ENCODE data around the gene NSUN7. TPM values are rescaled to one million over a fixed set of nuclear protein-coding genes. Genes with fewer than 3 reads are reported as not detected.

Gene NSUN7
- total RNA-seq, 6 experiments from 2014 or later = 0.18 to 0.61 (median 0.36) TPM

DNA sequence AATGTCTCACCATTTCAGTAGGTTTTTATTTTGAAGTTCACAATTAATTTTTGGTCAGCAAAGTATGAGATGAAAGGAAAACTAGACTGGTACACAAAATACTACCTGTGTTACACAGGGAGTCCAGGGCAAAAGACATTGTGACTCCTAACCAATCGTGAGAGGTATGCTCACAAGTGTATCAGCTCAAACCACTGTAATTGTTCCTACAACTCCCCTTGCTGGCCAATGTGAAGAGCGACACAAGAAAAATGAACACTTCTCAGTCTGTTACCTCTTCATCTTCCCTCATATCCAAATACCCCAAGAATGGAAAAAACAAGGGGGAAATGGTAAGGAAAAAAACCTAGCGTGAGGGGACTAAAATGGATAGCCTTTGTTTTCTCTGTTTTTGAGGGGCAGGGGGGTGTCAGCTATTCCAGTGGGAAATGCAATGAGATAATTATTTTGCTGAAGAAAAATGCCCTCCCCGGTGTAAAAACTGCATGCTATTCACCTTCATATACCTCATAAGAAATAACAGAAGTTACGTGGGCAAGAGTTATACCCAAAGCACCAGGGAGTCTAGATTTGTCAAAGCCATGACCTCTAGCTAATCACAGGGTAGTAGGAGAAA, 30.6 kb upstream of the NSUN7 start:
- Histone ChIP-seq H3K4me3 (no peak overlapping the region), H3K9me3 (no peaks in the 10 kb centered on the region), H3K27ac (peak overlapping the region in 2 of 3 donors; percentile 44), H3K27me3 (no peaks in the 10 kb centered on the region), H3K4me1 (peaks cover 0 to 7% (median 0%) of the 10 kb centered on the region in 4 donors), H3K36me3 (no peaks in the 10 kb centered on the region)
- DNase-seq = no peak
- ATAC-seq = peak; percentile 90 to 98 (median 94)
- intact Hi-C loops (cut with DNase I) = no loop called here
- WGBS (ENCODE audit: insufficient coverage, low coverage, low lambda C conversion rate, missing lambda C conversion rate) = 21% methylated on average over 5 of the region's 5 CpGs
- TF ChIP-seq POLR2A (IDR thresholded peaks at IDR 0.05) = no peak
- TF ChIP-seq, protein P1, sequence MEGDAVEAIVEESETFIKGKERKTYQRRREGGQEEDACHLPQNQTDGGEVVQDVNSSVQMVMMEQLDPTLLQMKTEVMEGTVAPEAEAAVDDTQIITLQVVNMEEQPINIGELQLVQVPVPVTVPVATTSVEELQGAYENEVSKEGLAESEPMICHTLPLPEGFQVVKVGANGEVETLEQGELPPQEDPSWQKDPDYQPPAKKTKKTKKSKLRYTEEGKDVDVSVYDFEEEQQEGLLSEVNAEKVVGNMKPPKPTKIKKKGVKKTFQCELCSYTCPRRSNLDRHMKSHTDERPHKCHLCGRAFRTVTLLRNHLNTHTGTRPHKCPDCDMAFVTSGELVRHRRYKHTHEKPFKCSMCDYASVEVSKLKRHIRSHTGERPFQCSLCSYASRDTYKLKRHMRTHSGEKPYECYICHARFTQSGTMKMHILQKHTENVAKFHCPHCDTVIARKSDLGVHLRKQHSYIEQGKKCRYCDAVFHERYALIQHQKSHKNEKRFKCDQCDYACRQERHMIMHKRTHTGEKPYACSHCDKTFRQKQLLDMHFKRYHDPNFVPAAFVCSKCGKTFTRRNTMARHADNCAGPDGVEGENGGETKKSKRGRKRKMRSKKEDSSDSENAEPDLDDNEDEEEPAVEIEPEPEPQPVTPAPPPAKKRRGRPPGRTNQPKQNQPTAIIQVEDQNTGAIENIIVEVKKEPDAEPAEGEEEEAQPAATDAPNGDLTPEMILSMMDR (IDR thresholded peaks at IDR 0.05) = peak; percentile 54 to 80 (median 65)

DNA sequence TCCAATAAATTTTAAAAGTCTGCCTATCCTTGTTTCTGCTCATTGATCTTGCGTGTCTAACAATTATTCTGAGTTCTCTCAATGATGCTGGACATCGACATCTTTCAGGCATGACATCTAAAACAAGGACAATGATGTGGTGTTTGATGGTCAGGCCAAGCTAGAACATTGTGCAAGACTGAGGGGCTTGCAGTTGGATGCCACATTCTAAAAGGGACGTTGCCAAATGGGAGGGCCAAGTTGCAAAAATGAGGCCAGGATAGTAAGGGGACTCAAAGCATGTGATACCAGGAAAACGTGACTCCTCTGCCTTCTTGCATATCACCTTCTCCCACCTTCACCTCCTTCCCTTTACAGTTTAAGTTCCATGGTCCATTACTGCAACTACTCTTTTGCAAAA, 29.4 kb upstream of the NSUN7 start:
- TF ChIP-seq POLR2A (IDR thresholded peaks at IDR 0.05) = no peak
- TF ChIP-seq, protein P1 (IDR thresholded peaks at IDR 0.05) = no peak
- no peak overlapping the region for H3K27ac ChIP-seq
- intact Hi-C loops (cut with DNase I) = no loop called here
- H3K9me3 ChIP-seq = no peaks in the 10 kb centered on the region
- H3K4me1 ChIP-seq = peaks cover 0 to 7% (median 0%) of the 10 kb centered on the region in 4 donors
- H3K4me3 ChIP-seq = no peak overlapping the region
- ATAC-seq (no peak), DNase-seq (no peak)
- 55% methylated on average over 4 of the region's 4 CpGs for WGBS (ENCODE audit: insufficient coverage, low coverage, low lambda C conversion rate, missing lambda C conversion rate)
- no peaks in the 10 kb centered on the region for H3K27me3 ChIP-seq
- H3K36me3 ChIP-seq = no peaks in the 10 kb centered on the region

DNA sequence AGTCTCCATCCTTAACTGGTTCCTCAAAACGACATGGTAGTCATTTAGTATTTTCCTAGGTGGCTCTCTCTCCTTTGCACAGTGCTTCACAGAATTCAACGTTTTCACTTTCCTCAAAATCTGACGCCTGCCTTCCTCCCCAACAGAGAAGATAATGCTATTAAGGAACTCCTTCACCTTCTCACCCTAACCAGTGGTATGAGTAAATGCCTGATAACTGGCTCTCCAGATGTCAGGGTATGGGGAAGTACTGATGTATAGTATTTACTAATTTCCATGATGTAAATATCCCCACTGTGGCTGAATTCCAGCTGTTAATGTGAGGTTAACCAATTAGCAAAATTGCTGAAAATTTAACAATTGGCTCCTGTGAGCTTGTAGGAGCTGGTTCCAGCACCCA, 28.8 kb upstream of the NSUN7 start:
- WGBS (ENCODE audit: insufficient coverage, low coverage, low lambda C conversion rate, missing lambda C conversion rate) = 35% methylated on average over 3 of the region's 3 CpGs
- Histone ChIP-seq H3K27me3 (no peaks in the 10 kb centered on the region), H3K9me3 (no peaks in the 10 kb centered on the region), H3K4me3 (no peak overlapping the region), H3K4me1 (peaks cover 0 to 7% (median 0%) of the 10 kb centered on the region in 4 donors), H3K36me3 (no peaks in the 10 kb centered on the region), H3K27ac (no peak overlapping the region)
- TF ChIP-seq, protein P1 (IDR thresholded peaks at IDR 0.05) = no peak
- TF ChIP-seq POLR2A (IDR thresholded peaks at IDR 0.05) = no peak
- intact Hi-C loops (cut with DNase I) = no loop called here
- DNase-seq = no peak
- no peak for ATAC-seq

DNA sequence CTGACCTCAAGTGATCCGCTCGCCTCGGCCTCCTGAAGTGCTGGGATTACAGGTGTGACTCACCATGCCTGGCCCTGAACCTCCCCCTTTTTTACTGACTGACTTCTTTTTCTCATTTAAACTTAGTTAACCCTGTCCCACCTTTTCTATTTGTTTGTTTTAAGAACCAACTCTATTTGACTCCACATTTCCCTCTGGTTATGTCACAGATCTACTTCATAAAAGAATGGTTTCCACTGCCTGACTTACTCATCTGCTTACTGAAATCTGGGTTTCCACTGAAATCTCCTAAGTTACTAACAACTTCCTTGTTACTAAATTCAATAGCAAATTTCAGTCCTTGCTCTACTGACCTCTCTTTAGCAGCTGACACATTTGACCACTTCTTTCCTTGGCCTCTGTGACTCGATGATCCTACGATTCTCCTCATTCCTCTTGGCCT, 28.0 kb upstream of the NSUN7 start:
- DNase-seq = no peak
- no peak for TF ChIP-seq POLR2A (IDR thresholded peaks at IDR 0.05)
- TF ChIP-seq, protein P1 (IDR thresholded peaks at IDR 0.05) = no peak
- H3K9me3 ChIP-seq = no peaks in the 10 kb centered on the region
- intact Hi-C loops (cut with DNase I) = no loop called here
- ATAC-seq = peak in 2 of 4 donors; percentile 3 to 19
- H3K27ac ChIP-seq = no peak overlapping the region
- no peaks in the 10 kb centered on the region for H3K27me3 ChIP-seq
- WGBS (ENCODE audit: insufficient coverage, low coverage, low lambda C conversion rate, missing lambda C conversion rate) = 78% methylated on average over 5 of the region's 5 CpGs
- peaks cover 0 to 7% (median 0%) of the 10 kb centered on the region in 4 donors for H3K4me1 ChIP-seq
- no peak overlapping the region for H3K4me3 ChIP-seq
- no peaks in the 10 kb centered on the region for H3K36me3 ChIP-seq
